OCI-LY3 (cell line): ENCODE results near the gene AQP6.

ENCODE experiments used
- EZH2phosphoT487 ChIP-seq: fragments of 200-600 bp; shearing (Covaris generic); IDR thresholded peaks from 2 replicates; pipeline ENCODE4 v1.6.1; 2018; ENCODE audit warnings: antibody characterized with exemption, mixed run types, low read depth
- TF ChIP-seq, protein P1 (sequence below): fragments of 200-600, 300-600 bp; sonication (generic); IDR thresholded peaks from 2 replicates; pipeline ENCODE4 v1.5.1; 2014; ENCODE audit warnings: antibody characterized with exemption, low read length, low read depth

DNA sequence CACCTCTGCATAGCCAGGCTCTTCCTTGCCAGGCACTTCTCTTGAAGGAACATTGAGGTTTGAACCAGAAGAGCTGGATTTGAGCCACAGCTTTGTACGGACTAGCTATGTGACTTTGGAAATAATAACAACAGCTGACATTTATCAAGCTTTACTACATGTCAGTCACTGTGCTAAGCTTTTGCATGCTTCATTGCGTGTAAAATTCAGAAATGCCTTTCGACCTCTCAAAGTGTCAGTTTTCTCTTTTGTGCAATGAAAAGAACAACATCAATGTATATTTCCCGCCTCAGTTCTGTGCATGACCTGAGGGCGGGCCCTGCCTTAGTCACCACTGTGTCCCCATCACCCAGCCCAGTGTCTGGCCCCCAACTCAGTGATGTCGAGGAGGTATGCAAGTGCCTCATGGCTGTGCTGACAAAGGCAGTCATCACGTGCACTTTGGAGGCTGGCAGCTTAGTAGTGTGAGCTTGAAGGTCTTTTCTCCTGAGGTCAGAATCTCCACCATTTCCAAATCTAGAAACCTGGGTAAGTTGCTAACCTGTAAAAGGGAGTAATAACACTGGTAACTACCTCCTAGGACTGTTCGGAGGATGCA, 40.1 kb upstream of the AQP6 start:
- TF ChIP-seq, protein P1, sequence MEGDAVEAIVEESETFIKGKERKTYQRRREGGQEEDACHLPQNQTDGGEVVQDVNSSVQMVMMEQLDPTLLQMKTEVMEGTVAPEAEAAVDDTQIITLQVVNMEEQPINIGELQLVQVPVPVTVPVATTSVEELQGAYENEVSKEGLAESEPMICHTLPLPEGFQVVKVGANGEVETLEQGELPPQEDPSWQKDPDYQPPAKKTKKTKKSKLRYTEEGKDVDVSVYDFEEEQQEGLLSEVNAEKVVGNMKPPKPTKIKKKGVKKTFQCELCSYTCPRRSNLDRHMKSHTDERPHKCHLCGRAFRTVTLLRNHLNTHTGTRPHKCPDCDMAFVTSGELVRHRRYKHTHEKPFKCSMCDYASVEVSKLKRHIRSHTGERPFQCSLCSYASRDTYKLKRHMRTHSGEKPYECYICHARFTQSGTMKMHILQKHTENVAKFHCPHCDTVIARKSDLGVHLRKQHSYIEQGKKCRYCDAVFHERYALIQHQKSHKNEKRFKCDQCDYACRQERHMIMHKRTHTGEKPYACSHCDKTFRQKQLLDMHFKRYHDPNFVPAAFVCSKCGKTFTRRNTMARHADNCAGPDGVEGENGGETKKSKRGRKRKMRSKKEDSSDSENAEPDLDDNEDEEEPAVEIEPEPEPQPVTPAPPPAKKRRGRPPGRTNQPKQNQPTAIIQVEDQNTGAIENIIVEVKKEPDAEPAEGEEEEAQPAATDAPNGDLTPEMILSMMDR, result no peak
- no peak for TF ChIP-seq EZH2phosphoT487
